ENCODE results near the gene DSE.

GRCh38 chr6:116392132-116393013 lies 21.6 kb downstream of the DSE start:
- TF ChIP-seq CTCF (IDR thresholded peaks at IDR 0.05) (no peak), POLR2A (IDR thresholded peaks at IDR 0.05) (no peak)
